ENCODE results near the gene GPNMB.

GPNMB gene

DNA sequence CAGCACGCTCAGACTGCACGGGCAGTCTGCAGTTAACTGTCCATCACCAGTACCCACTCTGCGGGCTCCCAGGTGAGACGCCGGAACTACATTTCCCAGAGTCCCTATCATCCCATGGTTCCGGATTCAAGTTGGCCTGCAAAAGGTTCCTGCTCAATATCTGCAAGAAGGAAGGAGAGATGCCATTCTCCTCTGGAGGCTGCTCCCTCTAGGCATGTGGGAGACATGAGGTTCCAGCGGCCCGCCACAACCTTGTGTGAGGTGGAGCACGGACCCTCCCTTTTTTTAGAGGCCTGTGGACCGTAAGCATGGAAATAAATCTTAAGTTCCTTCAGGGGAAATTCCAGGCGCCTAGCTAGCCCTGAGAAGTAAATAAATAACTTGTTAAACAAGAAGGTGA lies 35.0 kb upstream of the GPNMB start:
- H3K36me3 ChIP-seq (ENCODE audit: control insufficient read depth, insufficient read depth, low read length): no peaks in the 10 kb centered on the region
- DNase-seq: no peak
- no peaks in the 10 kb centered on the region for H3K4me1 ChIP-seq (ENCODE audit: control insufficient read depth, insufficient read depth, low read length, poor library complexity, severe bottlenecking)
- no peaks in the 10 kb centered on the region for H3K9me3 ChIP-seq (ENCODE audit: control insufficient read depth, low read length)
- no peak overlapping the region for H3K4me3 ChIP-seq (ENCODE audit: insufficient read depth, low read depth, low read length, poor library complexity, severe bottlenecking)
- H3K27ac ChIP-seq (ENCODE audit: insufficient read depth, low read length, poor library complexity, severe bottlenecking): no peak overlapping the region
- no peaks in the 10 kb centered on the region for H3K27me3 ChIP-seq (replicated peaks; ENCODE audit: control insufficient read depth, insufficient read depth, low read length, poor library complexity, severe bottlenecking)

GRCh38 chr7:23212395-23212794 lies 34.2 kb upstream of the GPNMB start:
- Histone ChIP-seq H3K36me3 (ENCODE audit: control insufficient read depth, insufficient read depth, low read length) (no peaks in the 10 kb centered on the region), H3K4me1 (ENCODE audit: control insufficient read depth, insufficient read depth, low read length, poor library complexity, severe bottlenecking) (no peaks in the 10 kb centered on the region), H3K4me3 (ENCODE audit: insufficient read depth, low read depth, low read length, poor library complexity, severe bottlenecking) (no peak overlapping the region), H3K27ac (ENCODE audit: insufficient read depth, low read length, poor library complexity, severe bottlenecking) (no peak overlapping the region), H3K9me3 (ENCODE audit: control insufficient read depth, low read length) (no peaks in the 10 kb centered on the region), H3K27me3 (replicated peaks; ENCODE audit: control insufficient read depth, insufficient read depth, low read length, poor library complexity, severe bottlenecking) (no peaks in the 10 kb centered on the region)
- DNase-seq: no peak

GRCh38 chr7:23212841-23213240 lies 33.7 kb upstream of the GPNMB start:
- DNase-seq: no peak
- no peak overlapping the region for H3K27ac ChIP-seq (ENCODE audit: insufficient read depth, low read length, poor library complexity, severe bottlenecking)

DNA sequence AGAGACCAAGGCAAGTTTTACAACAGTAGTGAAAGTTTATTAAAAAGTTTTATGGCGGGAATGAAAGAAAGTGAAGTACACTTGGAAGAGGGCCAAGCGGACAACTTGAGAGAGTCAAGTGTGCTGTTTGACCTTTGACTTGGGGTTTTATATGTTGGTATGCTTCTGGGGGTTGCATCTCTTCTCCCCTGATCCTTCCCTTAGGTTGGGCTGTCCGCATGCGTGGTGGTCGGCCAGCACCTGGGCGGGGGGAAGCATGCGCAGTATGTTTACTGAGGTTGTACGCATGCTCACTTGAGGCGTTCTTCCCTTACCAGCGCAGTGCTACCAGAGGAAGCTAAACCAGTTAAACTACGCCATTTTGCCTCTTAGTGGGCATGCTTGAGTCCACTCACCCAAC lies 32.8 kb upstream of the GPNMB start:
- Histone ChIP-seq H3K4me3 (ENCODE audit: insufficient read depth, low read depth, low read length, poor library complexity, severe bottlenecking) (no peak overlapping the region), H3K9me3 (ENCODE audit: control insufficient read depth, low read length) (no peaks in the 10 kb centered on the region), H3K4me1 (ENCODE audit: control insufficient read depth, insufficient read depth, low read length, poor library complexity, severe bottlenecking) (no peaks in the 10 kb centered on the region), H3K27ac (ENCODE audit: insufficient read depth, low read length, poor library complexity, severe bottlenecking) (no peak overlapping the region), H3K27me3 (replicated peaks; ENCODE audit: control insufficient read depth, insufficient read depth, low read length, poor library complexity, severe bottlenecking) (no peaks in the 10 kb centered on the region), H3K36me3 (ENCODE audit: control insufficient read depth, insufficient read depth, low read length) (no peaks in the 10 kb centered on the region)
- no peak for DNase-seq

More at GRCh38 chr7:23212841-23213240, 33.7 kb upstream of the GPNMB start:
- H3K4me3 ChIP-seq (ENCODE audit: insufficient read depth, low read depth, low read length, poor library complexity, severe bottlenecking): no peak overlapping the region
- no peaks in the 10 kb centered on the region for H3K36me3 ChIP-seq (ENCODE audit: control insufficient read depth, insufficient read depth, low read length)
- H3K9me3 ChIP-seq (ENCODE audit: control insufficient read depth, low read length): no peaks in the 10 kb centered on the region
- H3K4me1 ChIP-seq (ENCODE audit: control insufficient read depth, insufficient read depth, low read length, poor library complexity, severe bottlenecking): no peaks in the 10 kb centered on the region
- H3K27me3 ChIP-seq (replicated peaks; ENCODE audit: control insufficient read depth, insufficient read depth, low read length, poor library complexity, severe bottlenecking): no peaks in the 10 kb centered on the region

GRCh38 chr7:23214423-23214822 lies 32.2 kb upstream of the GPNMB start:
- no peak overlapping the region for H3K27ac ChIP-seq (ENCODE audit: insufficient read depth, low read length, poor library complexity, severe bottlenecking)
- no peaks in the 10 kb centered on the region for H3K27me3 ChIP-seq (replicated peaks; ENCODE audit: control insufficient read depth, insufficient read depth, low read length, poor library complexity, severe bottlenecking)
- H3K4me1 ChIP-seq (ENCODE audit: control insufficient read depth, insufficient read depth, low read length, poor library complexity, severe bottlenecking): no peaks in the 10 kb centered on the region
- H3K36me3 ChIP-seq (ENCODE audit: control insufficient read depth, insufficient read depth, low read length): no peaks in the 10 kb centered on the region
- H3K4me3 ChIP-seq (ENCODE audit: insufficient read depth, low read depth, low read length, poor library complexity, severe bottlenecking): no peak overlapping the region
- no peaks in the 10 kb centered on the region for H3K9me3 ChIP-seq (ENCODE audit: control insufficient read depth, low read length)
- no peak for DNase-seq

DNA sequence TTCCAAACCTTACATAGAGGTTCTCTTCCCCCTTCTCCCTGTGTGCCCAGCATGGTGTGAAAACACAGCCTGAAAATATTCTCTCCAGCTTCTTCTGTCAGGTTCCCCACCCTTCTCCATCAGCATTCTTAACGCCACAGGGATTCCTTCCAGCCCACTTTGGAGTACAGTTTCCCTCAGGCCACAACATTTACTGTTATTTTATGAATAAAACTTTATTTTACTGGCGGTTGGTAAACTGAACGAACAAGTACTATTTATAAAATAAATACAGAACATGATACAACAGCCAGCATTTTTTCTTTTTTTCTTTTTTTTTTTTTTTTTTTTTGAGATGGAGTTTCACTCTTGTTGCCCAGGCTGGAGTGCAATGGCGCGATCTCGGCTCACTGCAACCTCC lies 31.6 kb upstream of the GPNMB start:
- no peaks in the 10 kb centered on the region for H3K36me3 ChIP-seq (ENCODE audit: control insufficient read depth, insufficient read depth, low read length)
- H3K27me3 ChIP-seq (replicated peaks; ENCODE audit: control insufficient read depth, insufficient read depth, low read length, poor library complexity, severe bottlenecking): no peaks in the 10 kb centered on the region
- no peaks in the 10 kb centered on the region for H3K4me1 ChIP-seq (ENCODE audit: control insufficient read depth, insufficient read depth, low read length, poor library complexity, severe bottlenecking)
- no peak overlapping the region for H3K4me3 ChIP-seq (ENCODE audit: insufficient read depth, low read depth, low read length, poor library complexity, severe bottlenecking)
- no peaks in the 10 kb centered on the region for H3K9me3 ChIP-seq (ENCODE audit: control insufficient read depth, low read length)
- H3K27ac ChIP-seq (ENCODE audit: insufficient read depth, low read length, poor library complexity, severe bottlenecking): no peak overlapping the region
- no peak for DNase-seq

DNA sequence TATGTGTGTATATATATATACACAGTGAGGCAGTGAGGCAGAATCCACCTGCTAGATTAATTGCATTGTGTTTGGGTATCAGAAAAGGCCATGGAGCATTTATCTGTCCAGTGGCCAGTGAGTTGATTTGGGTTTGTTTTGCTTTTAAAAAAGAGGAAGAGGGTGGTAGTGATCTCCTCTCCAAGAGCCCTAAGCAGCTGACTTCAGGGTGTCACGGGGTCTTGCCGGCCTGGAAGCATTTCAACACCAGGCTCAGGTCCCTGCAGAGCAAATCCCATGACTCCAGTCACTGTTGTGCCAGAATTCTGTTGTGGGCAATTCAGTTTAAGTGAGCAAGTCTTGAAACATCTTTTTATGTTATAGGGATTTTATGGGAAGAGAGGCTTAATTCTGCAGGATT lies 30.6 kb upstream of the GPNMB start:
- no peaks in the 10 kb centered on the region for H3K27me3 ChIP-seq (replicated peaks; ENCODE audit: control insufficient read depth, insufficient read depth, low read length, poor library complexity, severe bottlenecking)
- H3K27ac ChIP-seq (ENCODE audit: insufficient read depth, low read length, poor library complexity, severe bottlenecking): no peak overlapping the region
- DNase-seq: no peak
- H3K4me1 ChIP-seq (ENCODE audit: control insufficient read depth, insufficient read depth, low read length, poor library complexity, severe bottlenecking): no peaks in the 10 kb centered on the region
- H3K9me3 ChIP-seq (ENCODE audit: control insufficient read depth, low read length): no peaks in the 10 kb centered on the region
- H3K4me3 ChIP-seq (ENCODE audit: insufficient read depth, low read depth, low read length, poor library complexity, severe bottlenecking): no peak overlapping the region
- H3K36me3 ChIP-seq (ENCODE audit: control insufficient read depth, insufficient read depth, low read length): no peaks in the 10 kb centered on the region

- Histone ChIP-seq H3K4me1 (ENCODE audit: control insufficient read depth, insufficient read depth, low read length, poor library complexity, severe bottlenecking) (no peaks in the 10 kb centered on the region), H3K9me3 (ENCODE audit: control insufficient read depth, low read length) (no peaks in the 10 kb centered on the region), H3K4me3 (ENCODE audit: insufficient read depth, low read depth, low read length, poor library complexity, severe bottlenecking) (no peak overlapping the region), H3K27ac (ENCODE audit: insufficient read depth, low read length, poor library complexity, severe bottlenecking) (no peak overlapping the region), H3K36me3 (ENCODE audit: control insufficient read depth, insufficient read depth, low read length) (no peaks in the 10 kb centered on the region), H3K27me3 (replicated peaks; ENCODE audit: control insufficient read depth, insufficient read depth, low read length, poor library complexity, severe bottlenecking) (no peaks in the 10 kb centered on the region)
- no peak for DNase-seq
Observed at GRCh38 chr7:23218196-23218595, 28.4 kb upstream of the GPNMB start.

GRCh38 chr7:23220690-23221305 lies 25.8 kb upstream of the GPNMB start:
- DNase-seq: no peak
- Histone ChIP-seq H3K27ac (ENCODE audit: insufficient read depth, low read length, poor library complexity, severe bottlenecking) (no peak overlapping the region), H3K4me1 (ENCODE audit: control insufficient read depth, insufficient read depth, low read length, poor library complexity, severe bottlenecking) (no peaks in the 10 kb centered on the region)

GRCh38 chr7:23222439-23223030 lies 24.0 kb upstream of the GPNMB start:
- Histone ChIP-seq H3K9me3 (ENCODE audit: control insufficient read depth, low read length) (no peaks in the 10 kb centered on the region), H3K27me3 (replicated peaks; ENCODE audit: control insufficient read depth, insufficient read depth, low read length, poor library complexity, severe bottlenecking) (no peaks in the 10 kb centered on the region), H3K4me3 (ENCODE audit: insufficient read depth, low read depth, low read length, poor library complexity, severe bottlenecking) (no peak overlapping the region), H3K4me1 (ENCODE audit: control insufficient read depth, insufficient read depth, low read length, poor library complexity, severe bottlenecking) (no peaks in the 10 kb centered on the region), H3K36me3 (ENCODE audit: control insufficient read depth, insufficient read depth, low read length) (no peaks in the 10 kb centered on the region), H3K27ac (ENCODE audit: insufficient read depth, low read length, poor library complexity, severe bottlenecking) (no peak overlapping the region)
- DNase-seq: no peak

More at GRCh38 chr7:23220690-23221305, 25.8 kb upstream of the GPNMB start:
- no peaks in the 10 kb centered on the region for H3K27me3 ChIP-seq (replicated peaks; ENCODE audit: control insufficient read depth, insufficient read depth, low read length, poor library complexity, severe bottlenecking)
- H3K36me3 ChIP-seq (ENCODE audit: control insufficient read depth, insufficient read depth, low read length): no peaks in the 10 kb centered on the region
- no peaks in the 10 kb centered on the region for H3K9me3 ChIP-seq (ENCODE audit: control insufficient read depth, low read length)
- no peak overlapping the region for H3K4me3 ChIP-seq (ENCODE audit: insufficient read depth, low read depth, low read length, poor library complexity, severe bottlenecking)
